ENCODE results near the gene CNTN4. TPM values are rescaled to one million over a fixed set of nuclear protein-coding genes. Genes with fewer than 3 reads are reported as not detected.

The CNTN4 gene
- total and polyA plus RNA-seq, 2 donors (not counting 3 experiments of a cell fraction or from before 2014, with no cell fraction given), result not detected

DNA sequence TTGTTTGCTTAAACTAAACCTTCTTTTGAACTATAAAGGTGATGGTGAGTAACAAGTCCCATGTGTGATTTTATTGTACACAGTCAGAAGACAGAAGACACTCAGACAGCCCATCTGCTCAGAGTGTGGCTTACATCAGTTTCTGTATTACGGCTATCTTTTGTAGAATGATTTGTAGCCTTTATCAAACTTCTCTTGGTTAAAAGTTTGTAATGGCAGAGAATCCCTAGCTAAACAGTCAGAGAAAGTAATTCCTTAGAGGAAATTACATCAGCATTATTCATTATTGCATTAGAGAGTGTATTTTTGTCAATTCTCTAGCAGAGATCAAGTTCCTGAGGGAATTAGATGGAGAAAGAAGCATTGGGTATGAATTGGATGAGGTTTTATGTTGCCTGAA, 500.8 kb downstream of the CNTN4 start:
- no TSS peak for BruUV-seq (replicated peaks)
- Histone ChIP-seq H4K20me1 (replicated peaks; ENCODE audit: control insufficient read depth, extremely low read depth, insufficient read depth, low read length) (no peaks in the 10 kb centered on the region), H3K9me3 (replicated peaks; ENCODE audit: control insufficient read depth, insufficient read depth, low read length) (peaks cover 10% of the 10 kb centered on the region), H3K9ac (replicated peaks; ENCODE audit: extremely low read depth, insufficient read depth, low read length) (no peak overlapping the region), H3K27ac (ENCODE audit: insufficient read depth, low read depth, low read length) (no peak overlapping the region), H3K9me1 (replicated peaks; ENCODE audit: control insufficient read depth, extremely low read depth, insufficient read depth, low read length) (no peaks in the 10 kb centered on the region), H3K4me2 (ENCODE audit: insufficient read depth, low read length) (no peak overlapping the region), H3K79me2 (ENCODE audit: control insufficient read depth, insufficient read depth, low read length) (no peaks in the 10 kb centered on the region), H3K4me1 (ENCODE audit: control insufficient read depth, extremely low read depth, insufficient read depth, low read length) (no peaks in the 10 kb centered on the region), H3K36me3 (ENCODE audit: control insufficient read depth in 2 of 2, extremely low read depth in 1 of 2, insufficient read depth in 2 of 2, low read length in 2 of 2) (no peaks in the 10 kb centered on the region), H3K4me3 (replicated peaks in 1 of 3; ENCODE audit: insufficient read depth in 1 of 3, low read depth in 1 of 3, low read length in 3 of 3) (no peak overlapping the region), H2AFZ (ENCODE audit: low read depth, low read length) (no peak overlapping the region), H3K27me3 (ENCODE audit: control insufficient read depth in 2 of 2, insufficient read depth in 2 of 2, low read length in 2 of 2) (no peaks in the 10 kb centered on the region)
- ChIA-PET CTCF (no interaction called here), POLR2A (no interaction called here)
- DNase-seq (ENCODE audit: low read depth, low spot score) (no peak), FAIRE-seq (no peak)
- dilution Hi-C loops (cut with MboI; ENCODE audit: extremely low pct_ligation_motif_present, low sequenced_read_pairs) (no loop called here), intact Hi-C loops (cut with micrococcal nuclease) (no loop called here)
- TF ChIP-seq, protein P1, sequence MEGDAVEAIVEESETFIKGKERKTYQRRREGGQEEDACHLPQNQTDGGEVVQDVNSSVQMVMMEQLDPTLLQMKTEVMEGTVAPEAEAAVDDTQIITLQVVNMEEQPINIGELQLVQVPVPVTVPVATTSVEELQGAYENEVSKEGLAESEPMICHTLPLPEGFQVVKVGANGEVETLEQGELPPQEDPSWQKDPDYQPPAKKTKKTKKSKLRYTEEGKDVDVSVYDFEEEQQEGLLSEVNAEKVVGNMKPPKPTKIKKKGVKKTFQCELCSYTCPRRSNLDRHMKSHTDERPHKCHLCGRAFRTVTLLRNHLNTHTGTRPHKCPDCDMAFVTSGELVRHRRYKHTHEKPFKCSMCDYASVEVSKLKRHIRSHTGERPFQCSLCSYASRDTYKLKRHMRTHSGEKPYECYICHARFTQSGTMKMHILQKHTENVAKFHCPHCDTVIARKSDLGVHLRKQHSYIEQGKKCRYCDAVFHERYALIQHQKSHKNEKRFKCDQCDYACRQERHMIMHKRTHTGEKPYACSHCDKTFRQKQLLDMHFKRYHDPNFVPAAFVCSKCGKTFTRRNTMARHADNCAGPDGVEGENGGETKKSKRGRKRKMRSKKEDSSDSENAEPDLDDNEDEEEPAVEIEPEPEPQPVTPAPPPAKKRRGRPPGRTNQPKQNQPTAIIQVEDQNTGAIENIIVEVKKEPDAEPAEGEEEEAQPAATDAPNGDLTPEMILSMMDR (IDR thresholded peaks at IDR 0.05; ENCODE audit: extremely low read depth in 1 of 2, insufficient read depth in 1 of 2, low read depth in 1 of 2, low read length in 2 of 2), result no peak

DNA sequence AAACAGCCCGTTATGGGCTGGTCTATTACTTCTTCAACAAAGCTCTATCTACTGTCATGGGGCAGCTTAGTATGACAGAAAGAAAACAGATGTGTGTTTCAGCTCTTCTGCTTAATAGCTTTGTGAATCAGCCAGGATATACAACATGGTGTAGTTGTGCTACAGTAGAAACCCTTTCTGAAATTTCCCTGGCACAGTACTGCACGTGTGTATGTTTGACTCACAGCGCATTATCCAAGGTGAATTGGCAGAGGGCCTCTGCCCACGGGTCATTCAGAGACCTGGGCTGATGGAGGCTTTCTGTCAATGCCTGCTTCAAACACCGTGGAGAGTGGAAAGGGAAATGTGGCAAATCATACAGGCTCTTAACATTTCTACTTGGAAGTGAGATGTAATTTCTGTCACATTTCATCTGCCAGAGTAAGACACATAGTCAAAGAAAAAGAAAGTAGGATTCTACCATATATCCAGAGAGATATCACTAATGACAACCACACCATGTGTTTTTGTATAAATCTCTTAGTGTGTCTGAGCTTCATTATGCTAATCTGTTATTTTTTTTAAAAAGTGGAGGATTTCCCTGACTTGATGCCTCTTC, 505.1 kb downstream of the CNTN4 start:
- FAIRE-seq (no peak), DNase-seq (ENCODE audit: low read depth, low spot score) (no peak)
- Histone ChIP-seq H3K4me3 (replicated peaks in 1 of 3; ENCODE audit: insufficient read depth in 1 of 3, low read depth in 1 of 3, low read length in 3 of 3) (no peak overlapping the region), H3K9ac (replicated peaks; ENCODE audit: extremely low read depth, insufficient read depth, low read length) (no peak overlapping the region), H3K9me3 (replicated peaks; ENCODE audit: control insufficient read depth, insufficient read depth, low read length) (peaks cover 5% of the 10 kb centered on the region), H3K4me1 (ENCODE audit: control insufficient read depth, extremely low read depth, insufficient read depth, low read length) (no peaks in the 10 kb centered on the region), H2AFZ (ENCODE audit: low read depth, low read length) (no peak overlapping the region), H3K4me2 (ENCODE audit: insufficient read depth, low read length) (no peak overlapping the region), H3K27me3 (ENCODE audit: control insufficient read depth in 2 of 2, insufficient read depth in 2 of 2, low read length in 2 of 2) (no peaks in the 10 kb centered on the region), H4K20me1 (replicated peaks; ENCODE audit: control insufficient read depth, extremely low read depth, insufficient read depth, low read length) (no peaks in the 10 kb centered on the region), H3K79me2 (ENCODE audit: control insufficient read depth, insufficient read depth, low read length) (no peaks in the 10 kb centered on the region), H3K9me1 (replicated peaks; ENCODE audit: control insufficient read depth, extremely low read depth, insufficient read depth, low read length) (no peaks in the 10 kb centered on the region), H3K27ac (ENCODE audit: insufficient read depth, low read depth, low read length) (no peak overlapping the region), H3K36me3 (ENCODE audit: control insufficient read depth in 2 of 2, extremely low read depth in 1 of 2, insufficient read depth in 2 of 2, low read length in 2 of 2) (no peaks in the 10 kb centered on the region)
- no TSS peak for BruUV-seq (replicated peaks)
- intact Hi-C loops (cut with micrococcal nuclease), result no loop called here
- ChIA-PET CTCF (no interaction called here), POLR2A (no interaction called here)
- dilution Hi-C loops (cut with MboI; ENCODE audit: extremely low pct_ligation_motif_present, low sequenced_read_pairs), result no loop called here
- TF ChIP-seq, protein P1 (IDR thresholded peaks at IDR 0.05; ENCODE audit: extremely low read depth in 1 of 2, insufficient read depth in 1 of 2, low read depth in 1 of 2, low read length in 2 of 2), result no peak
- TF ChIP-seq, protein P2, sequence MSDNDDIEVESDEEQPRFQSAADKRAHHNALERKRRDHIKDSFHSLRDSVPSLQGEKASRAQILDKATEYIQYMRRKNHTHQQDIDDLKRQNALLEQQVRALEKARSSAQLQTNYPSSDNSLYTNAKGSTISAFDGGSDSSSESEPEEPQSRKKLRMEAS (IDR thresholded peaks at IDR 0.05; ENCODE audit: insufficient read depth, insufficient read length), result no peak
- TF ChIP-seq MYC (IDR thresholded peaks at IDR 0.05; ENCODE audit: low read depth, low read length) (no peak), EZH2 (IDR thresholded peaks at IDR 0.05; ENCODE audit: borderline replicate concordance, low read depth, low read length, severe bottlenecking) (no peak), JUN (IDR thresholded peaks at IDR 0.05; ENCODE audit: borderline replicate concordance, insufficient read depth, insufficient read length, low read depth) (no peak), FOS (IDR thresholded peaks at IDR 0.05; ENCODE audit: borderline replicate concordance, insufficient read depth, low read length) (no peak)

All from endothelial cell of umbilical vein (primary cell).